ENCODE results near the gene DAZ4. TPM values are rescaled to one million over a fixed set of nuclear protein-coding genes. Genes with fewer than 3 reads are reported as not detected.
"Not testable (repeated sequence)": the region's sequence is repeated elsewhere in the genome, so short reads cannot be mapped to it uniquely, and the experiment has no call there.

The DAZ4 gene, protein sequence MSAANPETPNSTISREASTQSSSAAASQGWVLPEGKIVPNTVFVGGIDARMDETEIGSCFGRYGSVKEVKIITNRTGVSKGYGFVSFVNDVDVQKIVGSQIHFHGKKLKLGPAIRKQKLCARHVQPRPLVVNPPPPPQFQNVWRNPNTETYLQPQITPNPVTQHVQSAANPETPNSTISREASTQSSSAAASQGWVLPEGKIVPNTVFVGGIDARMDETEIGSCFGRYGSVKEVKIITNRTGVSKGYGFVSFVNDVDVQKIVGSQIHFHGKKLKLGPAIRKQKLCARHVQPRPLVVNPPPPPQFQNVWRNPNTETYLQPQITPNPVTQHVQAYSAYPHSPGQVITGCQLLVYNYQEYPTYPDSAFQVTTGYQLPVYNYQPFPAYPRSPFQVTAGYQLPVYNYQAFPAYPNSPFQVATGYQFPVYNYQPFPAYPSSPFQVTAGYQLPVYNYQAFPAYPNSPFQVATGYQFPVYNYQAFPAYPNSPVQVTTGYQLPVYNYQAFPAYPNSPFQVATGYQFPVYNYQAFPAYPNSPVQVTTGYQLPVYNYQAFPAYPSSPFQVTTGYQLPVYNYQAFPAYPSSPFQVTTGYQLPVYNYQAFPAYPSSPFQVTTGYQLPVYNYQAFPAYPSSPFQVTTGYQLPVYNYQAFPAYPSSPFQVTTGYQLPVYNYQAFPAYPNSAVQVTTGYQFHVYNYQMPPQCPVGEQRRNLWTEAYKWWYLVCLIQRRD
- total RNA-seq (not detected), polyA plus RNA-seq (not detected)

DNA sequence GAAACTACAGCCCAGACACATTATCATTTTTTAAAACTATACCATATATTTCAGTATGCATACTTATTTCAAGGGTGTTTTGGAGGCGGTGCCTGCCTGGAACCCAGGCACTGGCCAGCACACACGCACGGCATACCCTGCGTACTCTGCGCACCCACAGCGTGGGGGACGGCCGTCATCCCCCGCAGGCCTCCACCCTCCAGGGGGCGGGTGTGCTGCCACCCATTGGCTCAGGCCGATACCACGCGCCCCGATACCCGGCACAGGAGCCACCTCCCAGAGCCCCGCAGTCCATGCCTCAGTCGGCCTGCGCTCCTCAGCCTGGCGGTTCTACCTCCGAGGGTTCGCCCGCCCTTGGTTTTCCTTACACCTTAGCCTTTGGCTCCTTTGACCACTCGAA, at the start of gene DAZ4:
Gene DAZ4 (plus strand): TSS at position 301 of the 400 bp plus-strand sequence. CDS start 208 bp downstream, outside the sequence.
- H3K4me3 Mint-ChIP-seq; H3K4me1 Mint-ChIP-seq; CTCF ChIA-PET (ENCODE audit: partially characterized antibody); POLR2A ChIA-PET (ENCODE audit: partially characterized antibody); H3K9me3 ChIP-seq (ENCODE audit: control insufficient read depth in 1 of 2, low read length in 2 of 2); intact Hi-C loops (cut with micrococcal nuclease); H3K9me3 Mint-ChIP-seq; H3K4me3 ChIP-seq (ENCODE audit: low read length in 2 of 2); H3K4me1 ChIP-seq (ENCODE audit: insufficient read depth, low read length); H3K27ac ChIP-seq (ENCODE audit: low read depth, low read length); H3K36me3 ChIP-seq (ENCODE audit: insufficient read depth, low read length); H3K27me3 ChIP-seq (ENCODE audit: insufficient read depth, low read length); H3K36me3 Mint-ChIP-seq; DNase-seq; H3K27ac Mint-ChIP-seq; H3K27me3 Mint-ChIP-seq: not testable (repeated sequence)

GRCh38 chrY:24813293-24813692, 20.4 kb upstream of the DAZ4 start, which contains the start of gene DAZ3:
Gene DAZ3, minus strand, starts transcription at chrY:24813393. Its CDS starts 208 bp downstream, at chrY:24813185.
- H3K4me1 Mint-ChIP-seq; H3K4me3 Mint-ChIP-seq; H3K27ac Mint-ChIP-seq; H3K4me1 ChIP-seq (ENCODE audit: insufficient read depth, low read length); H3K27me3 ChIP-seq (ENCODE audit: insufficient read depth, low read length); H3K4me3 ChIP-seq (ENCODE audit: low read length in 2 of 2); DNase-seq; intact Hi-C loops (cut with micrococcal nuclease); POLR2A ChIA-PET (ENCODE audit: partially characterized antibody); H3K9me3 Mint-ChIP-seq; H3K36me3 ChIP-seq (ENCODE audit: insufficient read depth, low read length); H3K36me3 Mint-ChIP-seq; H3K27me3 Mint-ChIP-seq; H3K9me3 ChIP-seq (ENCODE audit: control insufficient read depth in 1 of 2, low read length in 2 of 2); H3K27ac ChIP-seq (ENCODE audit: low read depth, low read length); CTCF ChIA-PET (ENCODE audit: partially characterized antibody): not testable (repeated sequence)

DNA sequence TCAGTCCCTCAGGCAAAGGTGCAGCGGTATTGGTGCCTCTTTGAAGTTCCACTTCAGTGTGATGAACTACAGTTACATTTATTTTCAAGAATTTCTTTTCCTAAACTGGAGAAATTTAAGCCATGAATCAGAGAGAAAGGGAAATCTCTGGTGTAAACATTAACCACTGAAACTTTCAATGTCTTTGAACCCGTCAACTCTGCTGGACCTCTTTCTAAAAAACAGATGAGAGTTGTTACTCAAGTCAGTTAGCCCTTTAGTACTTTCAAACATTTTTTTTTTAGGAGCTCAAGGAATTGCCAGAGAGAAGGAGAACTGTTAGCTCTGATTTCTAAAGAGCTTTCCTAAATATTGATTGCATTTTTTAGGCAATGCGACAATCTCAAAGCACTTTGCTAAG, 11.9 kb upstream of the DAZ4 start:
- H3K27ac Mint-ChIP-seq; H3K27me3 ChIP-seq (ENCODE audit: insufficient read depth, low read length); H3K4me3 Mint-ChIP-seq; H3K4me1 ChIP-seq (ENCODE audit: insufficient read depth, low read length); H3K9me3 Mint-ChIP-seq; H3K4me1 Mint-ChIP-seq; H3K27me3 Mint-ChIP-seq; H3K36me3 ChIP-seq (ENCODE audit: insufficient read depth, low read length); H3K9me3 ChIP-seq (ENCODE audit: control insufficient read depth in 1 of 2, low read length in 2 of 2); intact Hi-C loops (cut with micrococcal nuclease); CTCF ChIA-PET (ENCODE audit: partially characterized antibody); H3K27ac ChIP-seq (ENCODE audit: low read depth, low read length); DNase-seq; POLR2A ChIA-PET (ENCODE audit: partially characterized antibody); H3K36me3 Mint-ChIP-seq; H3K4me3 ChIP-seq (ENCODE audit: low read length in 2 of 2): not testable (repeated sequence)

DNA sequence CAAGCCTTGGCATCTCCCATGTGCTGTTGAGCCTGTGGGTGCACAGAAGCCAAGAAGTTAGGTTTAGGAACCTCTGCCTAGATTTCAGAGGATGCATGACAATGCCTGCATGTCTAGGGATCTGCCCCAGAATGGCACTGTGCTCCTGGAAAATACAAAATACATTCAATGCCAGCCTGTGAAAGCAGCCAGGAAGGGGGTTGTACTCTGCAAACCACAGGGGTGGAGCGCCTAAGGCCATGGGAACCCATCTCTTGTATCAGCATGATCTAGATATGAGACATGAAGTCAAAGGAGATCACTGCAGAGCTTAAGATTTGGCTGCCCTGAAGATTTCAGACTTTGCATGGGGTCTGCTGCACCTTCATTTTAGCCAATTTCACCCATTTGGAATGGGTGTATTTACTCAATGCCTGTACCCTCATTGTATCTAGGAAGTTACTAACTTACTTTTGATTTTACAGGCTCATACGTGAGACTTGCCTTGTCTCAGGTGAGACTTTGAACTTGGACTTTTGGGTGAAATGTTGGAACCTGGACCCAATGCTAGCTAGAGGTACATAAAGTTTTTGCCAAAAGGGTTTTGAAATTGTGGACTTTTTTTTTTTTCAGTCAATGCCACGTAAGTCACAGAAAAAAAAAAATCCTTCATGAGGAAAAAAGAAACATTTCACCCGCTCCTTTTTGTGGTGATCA, 9.4 kb upstream of the DAZ4 start:
- CTCF ChIA-PET (ENCODE audit: partially characterized antibody); DNase-seq; H3K27me3 Mint-ChIP-seq; H3K36me3 Mint-ChIP-seq; H3K4me1 Mint-ChIP-seq; POLR2A ChIA-PET (ENCODE audit: partially characterized antibody); H3K4me1 ChIP-seq (ENCODE audit: insufficient read depth, low read length); H3K36me3 ChIP-seq (ENCODE audit: insufficient read depth, low read length); H3K9me3 Mint-ChIP-seq; H3K9me3 ChIP-seq (ENCODE audit: control insufficient read depth in 1 of 2, low read length in 2 of 2); H3K27me3 ChIP-seq (ENCODE audit: insufficient read depth, low read length); H3K4me3 Mint-ChIP-seq; H3K27ac ChIP-seq (ENCODE audit: low read depth, low read length); intact Hi-C loops (cut with micrococcal nuclease); H3K4me3 ChIP-seq (ENCODE audit: low read length in 2 of 2); H3K27ac Mint-ChIP-seq: not testable (repeated sequence)

- H3K36me3 Mint-ChIP-seq; H3K27ac Mint-ChIP-seq; H3K27ac ChIP-seq (ENCODE audit: low read depth, low read length); DNase-seq; H3K4me1 Mint-ChIP-seq; H3K4me3 ChIP-seq (ENCODE audit: low read length in 2 of 2); H3K4me1 ChIP-seq (ENCODE audit: insufficient read depth, low read length); H3K27me3 ChIP-seq (ENCODE audit: insufficient read depth, low read length); intact Hi-C loops (cut with micrococcal nuclease); H3K4me3 Mint-ChIP-seq; POLR2A ChIA-PET (ENCODE audit: partially characterized antibody); H3K9me3 ChIP-seq (ENCODE audit: control insufficient read depth in 1 of 2, low read length in 2 of 2); H3K9me3 Mint-ChIP-seq; H3K36me3 ChIP-seq (ENCODE audit: insufficient read depth, low read length); H3K27me3 Mint-ChIP-seq; CTCF ChIA-PET (ENCODE audit: partially characterized antibody): not testable (repeated sequence)
These were observed 8.7 kb upstream of the DAZ4 start for GRCh38 chrY:24825069-24825468.

Other genes with a start within 250 kb of the DAZ4 start
- not detected for gene BPY2B, start 215.9 kb upstream of the DAZ4 start, total RNA-seq
- not detected for gene BPY2B, start 215.9 kb upstream of the DAZ4 start, polyA plus RNA-seq
- gene DAZ3, start 20.5 kb upstream of the DAZ4 start, total RNA-seq = not detected
- gene DAZ3, start 20.5 kb upstream of the DAZ4 start, polyA plus RNA-seq = not detected
- gene BPY2C, start 218.2 kb downstream of the DAZ4 start, total RNA-seq = not detected
- gene BPY2C, start 218.2 kb downstream of the DAZ4 start, polyA plus RNA-seq = not detected

All from CD4-positive, alpha-beta memory T cell (primary cell).